ENCODE measurements around the gene TSC22D3.

The TSC22D3 gene

DNA sequence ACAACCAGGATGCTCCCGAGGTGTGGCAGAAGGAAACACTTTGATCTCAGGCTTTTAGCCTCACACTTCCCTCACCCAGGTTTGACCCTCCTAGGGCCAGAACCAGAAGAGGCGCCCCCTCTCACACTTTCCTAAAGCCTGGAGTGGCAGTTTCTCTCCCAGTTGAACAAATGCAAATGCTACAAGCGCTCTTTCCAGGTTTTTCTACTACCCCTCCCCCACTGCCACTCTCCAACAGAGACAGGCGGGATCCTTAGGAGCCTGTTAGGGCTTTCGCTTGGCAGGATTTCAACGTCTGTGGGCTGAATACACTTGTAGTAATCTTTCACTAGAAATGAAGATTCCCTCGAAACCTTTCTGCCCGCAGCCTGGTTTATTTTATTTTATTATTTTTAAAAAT, 2.4 kb downstream of the TSC22D3 start:
- Histone ChIP-seq H3K36me3 (ENCODE audit: low read length) (no peaks in the 10 kb centered on the region), H4K20me1 (ENCODE audit: low read depth, low read length) (no peaks in the 10 kb centered on the region), H3K27ac (ENCODE audit: low read depth, low read length) (no peak overlapping the region), H2AFZ (ENCODE audit: low read depth, low read length, severe bottlenecking) (no peak overlapping the region), H3K9me3 (ENCODE audit: insufficient read depth, low read length) (no peaks in the 10 kb centered on the region), H3K9ac (ENCODE audit: low read length) (no peak overlapping the region), H3K27me3 (ENCODE audit: low read length) (no peaks in the 10 kb centered on the region), H3K9me2 (replicated peaks; ENCODE audit: insufficient read depth, low read length) (no peaks in the 10 kb centered on the region), H3K4me3 (ENCODE audit: insufficient read depth, low read length, poor library complexity, severe bottlenecking) (no peak overlapping the region), H3K79me2 (ENCODE audit: insufficient read depth, low read length) (no peaks in the 10 kb centered on the region), H3F3A (ENCODE audit: insufficient read depth) (no peaks in the 10 kb centered on the region), H3K4me2 (ENCODE audit: low read depth, low read length, poor library complexity, severe bottlenecking) (no peak overlapping the region)
- TF ChIP-seq EZH2phosphoT487 (conservative IDR thresholded peaks at IDR 0.05; ENCODE audit: low read length) = no peak
- TF ChIP-seq, protein P1, sequence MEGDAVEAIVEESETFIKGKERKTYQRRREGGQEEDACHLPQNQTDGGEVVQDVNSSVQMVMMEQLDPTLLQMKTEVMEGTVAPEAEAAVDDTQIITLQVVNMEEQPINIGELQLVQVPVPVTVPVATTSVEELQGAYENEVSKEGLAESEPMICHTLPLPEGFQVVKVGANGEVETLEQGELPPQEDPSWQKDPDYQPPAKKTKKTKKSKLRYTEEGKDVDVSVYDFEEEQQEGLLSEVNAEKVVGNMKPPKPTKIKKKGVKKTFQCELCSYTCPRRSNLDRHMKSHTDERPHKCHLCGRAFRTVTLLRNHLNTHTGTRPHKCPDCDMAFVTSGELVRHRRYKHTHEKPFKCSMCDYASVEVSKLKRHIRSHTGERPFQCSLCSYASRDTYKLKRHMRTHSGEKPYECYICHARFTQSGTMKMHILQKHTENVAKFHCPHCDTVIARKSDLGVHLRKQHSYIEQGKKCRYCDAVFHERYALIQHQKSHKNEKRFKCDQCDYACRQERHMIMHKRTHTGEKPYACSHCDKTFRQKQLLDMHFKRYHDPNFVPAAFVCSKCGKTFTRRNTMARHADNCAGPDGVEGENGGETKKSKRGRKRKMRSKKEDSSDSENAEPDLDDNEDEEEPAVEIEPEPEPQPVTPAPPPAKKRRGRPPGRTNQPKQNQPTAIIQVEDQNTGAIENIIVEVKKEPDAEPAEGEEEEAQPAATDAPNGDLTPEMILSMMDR (IDR thresholded peaks at IDR 0.05; ENCODE audit: insufficient read depth, low read length, poor library complexity, severe bottlenecking) = no peak

DNA sequence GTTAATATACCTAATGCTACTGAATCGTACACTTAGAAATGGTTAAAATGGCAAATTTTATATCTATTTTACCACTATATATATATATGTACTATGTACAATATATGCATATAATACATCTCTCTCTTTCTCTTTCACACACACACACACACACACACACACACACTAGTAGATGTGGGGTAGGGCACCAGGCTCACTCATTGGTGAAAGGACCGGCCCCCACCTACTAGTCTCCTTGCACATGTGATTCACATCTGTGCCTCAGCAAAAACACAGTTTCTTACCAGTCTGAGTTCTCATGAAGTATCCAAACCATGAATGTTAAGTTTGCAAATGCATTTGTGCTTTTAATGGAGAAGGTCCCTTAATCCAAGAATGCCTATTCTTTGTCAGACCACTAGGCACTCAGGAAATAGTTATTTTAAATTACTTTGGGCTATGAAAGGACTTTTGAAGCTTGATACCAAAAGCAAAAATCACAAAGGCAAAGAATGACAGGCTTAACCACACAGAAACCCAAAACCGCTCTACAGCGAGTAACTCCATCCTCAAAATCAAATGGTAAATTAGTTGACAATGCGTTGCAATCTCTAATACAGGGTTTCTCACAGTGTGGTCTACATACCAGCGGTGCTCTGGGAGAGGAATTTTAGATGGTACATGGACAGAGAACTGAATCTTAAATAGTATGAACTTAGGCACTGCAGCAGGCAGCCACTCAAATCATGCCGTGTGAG, 5.8 kb downstream of the TSC22D3 start:
- no peaks in the 10 kb centered on the region for H3K27me3 ChIP-seq (ENCODE audit: low read length)
- no peak overlapping the region for H3K4me2 ChIP-seq (ENCODE audit: low read depth, low read length, poor library complexity, severe bottlenecking)
- no peak for TF ChIP-seq EZH2phosphoT487 (conservative IDR thresholded peaks at IDR 0.05; ENCODE audit: low read length)
- TF ChIP-seq, protein P1 (IDR thresholded peaks at IDR 0.05; ENCODE audit: insufficient read depth, low read length, poor library complexity, severe bottlenecking) = no peak
- no peaks in the 10 kb centered on the region for H3K79me2 ChIP-seq (ENCODE audit: insufficient read depth, low read length)
- no peak overlapping the region for H2AFZ ChIP-seq (ENCODE audit: low read depth, low read length, severe bottlenecking)
- no peaks in the 10 kb centered on the region for H3F3A ChIP-seq (ENCODE audit: insufficient read depth)
- no peak overlapping the region for H3K27ac ChIP-seq (ENCODE audit: low read depth, low read length)
- H3K4me3 ChIP-seq (ENCODE audit: insufficient read depth, low read length, poor library complexity, severe bottlenecking) = no peak overlapping the region
- H3K36me3 ChIP-seq (ENCODE audit: low read length) = no peaks in the 10 kb centered on the region
- H3K9ac ChIP-seq (ENCODE audit: low read length) = no peak overlapping the region
- no peaks in the 10 kb centered on the region for H3K9me3 ChIP-seq (ENCODE audit: insufficient read depth, low read length)
- no peaks in the 10 kb centered on the region for H3K9me2 ChIP-seq (replicated peaks; ENCODE audit: insufficient read depth, low read length)
- H4K20me1 ChIP-seq (ENCODE audit: low read depth, low read length) = no peaks in the 10 kb centered on the region

DNA sequence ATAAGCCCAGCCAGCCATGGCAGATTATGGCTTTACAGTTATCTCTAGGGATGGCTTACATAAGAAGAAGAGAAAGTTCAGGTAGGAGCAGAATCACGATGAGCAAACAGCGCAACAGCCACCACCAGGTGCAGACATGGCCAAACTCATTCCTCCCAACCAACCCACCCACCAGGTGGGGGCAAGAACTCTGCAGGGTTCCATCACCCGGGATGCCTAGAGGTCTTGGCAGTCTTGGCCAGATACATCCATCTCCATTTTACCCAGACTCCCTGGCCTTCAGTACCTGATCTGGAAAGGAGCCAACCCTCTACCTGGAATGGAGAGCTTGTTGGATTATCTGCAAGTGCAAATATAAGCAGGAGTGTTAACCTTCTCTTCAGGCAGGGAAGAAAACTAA, 7.5 kb downstream of the TSC22D3 start:
- no peak overlapping the region for H2AFZ ChIP-seq (ENCODE audit: low read depth, low read length, severe bottlenecking)
- H3F3A ChIP-seq (ENCODE audit: insufficient read depth) = no peaks in the 10 kb centered on the region
- H3K4me2 ChIP-seq (ENCODE audit: low read depth, low read length, poor library complexity, severe bottlenecking) = no peak overlapping the region
- no peak overlapping the region for H3K9ac ChIP-seq (ENCODE audit: low read length)
- no peaks in the 10 kb centered on the region for H3K36me3 ChIP-seq (ENCODE audit: low read length)
- TF ChIP-seq, protein P1 (IDR thresholded peaks at IDR 0.05; ENCODE audit: insufficient read depth, low read length, poor library complexity, severe bottlenecking) = no peak
- no peak for TF ChIP-seq EZH2phosphoT487 (conservative IDR thresholded peaks at IDR 0.05; ENCODE audit: low read length)
- no peaks in the 10 kb centered on the region for H4K20me1 ChIP-seq (ENCODE audit: low read depth, low read length)
- no peaks in the 10 kb centered on the region for H3K27me3 ChIP-seq (ENCODE audit: low read length)
- H3K27ac ChIP-seq (ENCODE audit: low read depth, low read length) = no peak overlapping the region
- no peak overlapping the region for H3K4me3 ChIP-seq (ENCODE audit: insufficient read depth, low read length, poor library complexity, severe bottlenecking)
- no peaks in the 10 kb centered on the region for H3K9me2 ChIP-seq (replicated peaks; ENCODE audit: insufficient read depth, low read length)
- no peaks in the 10 kb centered on the region for H3K79me2 ChIP-seq (ENCODE audit: insufficient read depth, low read length)
- H3K9me3 ChIP-seq (ENCODE audit: insufficient read depth, low read length) = no peaks in the 10 kb centered on the region

Data from SU-DHL-6 (cell line).